ENCODE measurements around the gene PTPRM.

PTPRM gene

DNA sequence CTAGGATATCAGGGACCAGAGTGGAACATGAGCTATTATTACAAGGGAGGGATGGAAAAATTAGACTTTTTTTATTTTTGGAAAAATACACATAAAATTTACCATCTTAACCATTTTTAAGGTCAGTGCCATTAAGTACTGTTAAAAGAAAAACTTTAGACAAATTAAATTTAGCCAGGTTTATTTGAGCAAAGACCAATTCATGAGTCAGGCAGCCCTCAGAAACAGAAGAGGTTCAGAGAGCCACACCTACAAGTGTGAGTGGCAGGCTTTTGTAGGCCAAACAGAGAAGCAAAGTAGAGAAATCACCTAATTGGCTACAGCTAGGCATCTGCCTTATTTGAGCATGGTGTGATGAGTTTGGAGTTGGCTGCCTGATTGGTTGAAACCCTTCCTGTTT lies 740.8 kb downstream of the PTPRM start:
- no peak for DNase-seq

DNA sequence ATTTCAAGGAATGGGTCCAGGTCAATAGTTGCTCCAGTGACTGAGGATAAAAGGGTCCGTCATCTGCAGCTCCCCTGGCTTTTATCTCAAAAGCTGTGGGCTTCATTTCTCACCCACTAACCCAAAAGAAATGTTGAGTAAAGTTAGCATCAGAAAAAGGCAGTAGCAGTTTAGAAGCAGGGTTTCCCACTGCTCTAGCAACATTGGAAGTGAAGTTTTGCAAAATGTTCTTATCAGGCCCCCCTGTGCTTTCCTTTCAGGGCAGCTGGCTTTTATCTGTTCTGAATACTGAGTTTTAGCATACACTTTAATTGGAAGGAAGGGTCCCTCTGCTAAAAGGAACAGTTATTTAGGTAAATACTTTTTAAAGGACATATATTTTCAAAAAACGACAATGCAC lies 745.9 kb downstream of the PTPRM start:
- DNase-seq = no peak

DNA sequence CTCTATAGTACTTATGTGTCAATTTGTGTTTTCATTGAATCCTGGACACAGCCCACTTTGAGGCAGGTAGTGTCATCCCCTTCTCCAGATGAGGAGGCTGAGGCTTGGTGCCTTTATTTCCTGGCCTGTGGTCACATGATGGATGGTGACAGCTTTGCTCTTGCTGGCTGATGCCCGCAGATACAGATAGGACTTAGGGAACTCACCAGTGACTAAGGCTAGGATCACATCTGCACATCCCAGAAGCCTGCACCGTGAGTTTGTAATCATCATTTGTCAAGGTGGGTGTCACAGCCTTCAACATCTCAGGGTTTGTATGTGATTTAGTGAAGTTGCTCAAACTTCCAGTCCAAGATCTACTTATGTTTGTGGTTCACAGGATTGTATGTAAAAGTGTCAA lies 747.0 kb downstream of the PTPRM start:
- DNase-seq = no peak

DNA sequence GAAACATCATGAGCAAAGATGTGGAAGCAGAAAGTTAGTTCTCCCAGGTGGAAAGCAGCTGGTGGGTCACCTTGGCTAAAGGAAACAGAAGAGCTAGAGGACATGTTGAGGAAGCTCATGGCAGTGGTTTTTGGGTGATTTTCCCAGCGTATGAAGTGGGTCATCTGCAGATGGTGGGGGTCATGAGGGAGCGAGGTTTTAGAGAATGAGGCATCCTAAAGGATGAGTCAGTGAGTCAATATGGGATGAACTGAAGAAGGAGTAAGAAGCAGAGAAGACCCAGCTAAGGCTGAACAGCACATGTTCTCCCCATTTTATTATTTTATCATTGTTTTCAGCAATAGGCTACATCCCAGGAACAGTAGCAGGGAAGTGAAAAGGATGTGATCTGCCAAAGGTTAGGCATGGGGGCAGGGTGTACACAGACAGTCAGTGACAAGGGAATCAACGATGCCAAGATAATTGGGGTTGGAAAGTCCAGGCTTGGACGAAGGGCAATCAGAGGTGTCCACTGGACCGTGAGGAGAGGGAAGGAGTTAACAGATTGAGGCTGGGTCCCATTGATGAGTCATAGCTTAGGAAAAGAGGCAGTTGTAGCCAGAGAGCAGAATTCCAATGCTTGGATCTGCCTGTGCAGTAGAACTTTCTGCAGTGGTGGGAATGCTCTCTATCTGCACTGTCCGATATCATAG lies 752.8 kb downstream of the PTPRM start:
- no peak for DNase-seq

DNA sequence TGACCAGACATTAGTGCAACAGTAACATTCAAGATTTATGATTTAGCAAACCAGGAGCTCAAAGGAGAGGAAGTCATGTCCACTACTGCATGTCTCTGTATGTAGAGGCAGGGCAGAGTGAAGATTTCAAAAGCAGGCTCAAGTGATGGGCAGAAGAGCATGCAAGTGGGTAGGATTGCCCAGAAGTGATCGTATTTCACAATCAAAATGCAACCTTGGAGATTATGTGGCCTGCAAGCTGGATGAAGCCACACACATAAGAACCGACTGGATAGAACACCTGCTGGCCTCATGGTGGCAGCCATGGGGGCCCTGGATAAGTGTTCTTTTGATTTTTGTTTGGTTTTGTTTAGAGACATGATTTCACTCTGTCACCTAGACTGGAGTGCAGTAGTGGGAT lies 755.4 kb downstream of the PTPRM start:
- DNase-seq = no peak

DNA sequence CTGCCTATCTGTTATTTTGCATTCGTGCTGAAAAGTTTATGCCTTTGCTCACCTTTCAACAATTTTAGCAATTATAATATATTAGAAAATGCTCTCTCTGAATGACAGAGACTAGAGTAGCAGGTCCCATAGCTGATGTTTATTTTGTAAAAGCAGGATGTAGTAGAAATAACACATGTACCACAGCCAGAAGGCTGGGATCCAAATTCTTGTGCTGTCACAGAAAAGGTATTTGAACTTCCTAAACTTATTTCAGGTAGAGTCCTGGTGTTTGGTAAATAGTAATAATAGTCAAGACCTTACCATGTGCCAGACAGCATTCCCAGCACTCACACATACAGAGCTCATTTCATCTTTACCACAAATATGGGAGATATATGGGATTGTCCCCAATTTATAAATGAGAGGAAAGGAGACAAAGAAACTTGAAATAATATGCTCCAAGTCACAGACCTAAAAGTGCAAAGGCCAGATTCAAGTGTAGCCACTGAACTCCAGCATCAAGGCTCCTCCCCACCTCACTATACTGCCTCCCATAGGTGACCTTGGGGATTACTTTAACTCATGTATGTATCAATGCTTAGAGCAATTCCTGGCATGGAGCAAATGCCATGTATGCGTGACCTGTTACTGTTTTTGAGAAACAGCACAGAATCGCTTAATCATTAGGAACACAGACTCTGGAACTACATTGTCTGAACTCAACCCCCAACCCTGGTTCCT lies 757.4 kb downstream of the PTPRM start:
- no peak for DNase-seq

DNA sequence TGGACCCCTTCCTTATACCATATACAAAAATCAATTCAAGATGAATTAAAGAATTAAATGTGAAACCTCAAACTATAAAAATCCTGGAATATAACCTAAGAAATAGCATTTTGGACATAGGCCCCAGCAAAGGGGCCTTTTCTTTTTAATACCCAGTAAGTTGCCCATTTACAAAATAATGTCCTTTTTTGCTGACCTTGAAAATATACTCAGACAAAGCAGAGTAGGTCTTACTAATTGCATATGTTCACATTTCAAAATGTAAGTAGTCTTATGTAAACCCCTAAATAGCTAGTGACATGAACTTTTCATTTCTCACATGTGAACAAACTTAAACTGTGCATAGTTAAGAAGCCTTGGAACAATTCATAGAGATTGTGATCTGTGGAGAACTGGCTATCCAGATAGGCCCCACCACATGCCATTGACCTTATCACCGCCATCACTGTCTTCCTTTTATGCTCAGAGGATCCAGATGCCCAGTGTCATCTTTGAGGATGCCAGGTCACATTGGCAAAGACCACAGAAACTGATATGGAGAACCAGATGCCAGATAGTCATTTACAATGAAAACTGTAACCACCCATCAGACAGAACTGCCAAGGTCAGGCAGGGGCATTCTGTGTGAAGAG lies 759.8 kb downstream of the PTPRM start:
- DNase-seq = no peak

DNA sequence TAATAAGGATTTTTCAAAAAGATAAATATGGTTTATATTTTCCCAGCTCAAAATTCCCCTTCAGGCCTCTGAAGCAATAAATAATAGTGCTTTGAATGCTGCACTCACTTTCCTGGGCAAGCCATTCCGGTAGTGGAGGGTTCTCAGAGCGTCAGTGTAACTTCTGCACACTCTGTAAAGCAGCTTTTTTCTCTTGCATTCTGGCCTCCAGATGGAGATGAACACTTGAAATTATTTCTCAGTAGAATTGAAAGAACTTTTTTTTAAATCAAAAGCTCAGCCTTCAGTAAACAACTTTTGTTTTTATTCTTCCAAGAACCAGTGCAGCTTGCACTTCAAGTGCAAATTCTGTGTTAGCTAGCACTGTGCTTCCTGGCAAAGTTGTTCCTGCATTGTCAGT lies 761.0 kb downstream of the PTPRM start:
- DNase-seq = no peak

DNA sequence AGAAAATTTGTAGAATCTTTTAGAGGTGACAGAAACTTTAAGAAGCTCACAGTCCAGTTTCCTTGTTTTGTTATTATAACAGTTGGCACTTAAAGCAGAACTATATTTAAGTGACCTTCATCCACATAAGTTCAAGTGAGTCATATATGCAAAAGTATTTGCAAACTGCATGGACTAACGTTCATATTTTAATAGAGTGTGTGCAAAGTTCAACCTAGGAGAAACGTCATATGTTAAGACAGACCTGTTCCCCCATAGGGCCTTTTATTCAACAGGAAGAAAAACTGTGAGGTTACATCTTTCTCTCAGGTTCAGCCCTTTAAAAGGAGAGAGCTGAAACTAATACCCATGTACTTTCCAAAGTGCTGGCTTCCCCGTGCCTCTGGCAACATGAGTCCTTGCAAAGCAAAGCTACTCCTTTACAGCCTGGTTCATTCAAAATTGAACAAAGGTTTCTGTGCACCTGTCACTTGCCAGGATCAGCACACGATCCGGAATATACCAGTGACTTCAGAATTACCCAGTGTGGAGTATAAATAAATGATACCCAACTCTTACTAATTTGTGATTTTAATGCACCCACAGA lies 762.2 kb downstream of the PTPRM start:
- DNase-seq = no peak

DNA sequence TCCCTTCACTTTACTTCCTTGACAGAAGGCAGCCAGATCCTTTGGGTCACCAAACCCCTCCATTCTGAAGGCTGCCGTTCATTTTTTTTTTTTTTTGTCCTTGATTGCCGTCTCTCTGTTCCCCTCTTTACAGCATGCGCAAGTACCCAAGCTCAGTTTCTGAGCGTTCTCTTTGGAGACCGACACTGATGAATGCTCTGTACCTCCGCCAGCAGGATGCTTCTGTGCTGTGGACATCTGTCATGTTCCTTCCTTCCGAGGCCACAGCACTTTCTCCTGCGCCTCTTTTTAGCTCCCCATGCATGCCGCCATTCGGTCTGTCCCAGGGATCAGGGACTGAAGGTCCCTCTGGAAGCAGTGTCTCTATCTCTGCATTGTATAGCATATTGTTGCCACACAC lies 763.5 kb downstream of the PTPRM start:
- DNase-seq = no peak

DNA sequence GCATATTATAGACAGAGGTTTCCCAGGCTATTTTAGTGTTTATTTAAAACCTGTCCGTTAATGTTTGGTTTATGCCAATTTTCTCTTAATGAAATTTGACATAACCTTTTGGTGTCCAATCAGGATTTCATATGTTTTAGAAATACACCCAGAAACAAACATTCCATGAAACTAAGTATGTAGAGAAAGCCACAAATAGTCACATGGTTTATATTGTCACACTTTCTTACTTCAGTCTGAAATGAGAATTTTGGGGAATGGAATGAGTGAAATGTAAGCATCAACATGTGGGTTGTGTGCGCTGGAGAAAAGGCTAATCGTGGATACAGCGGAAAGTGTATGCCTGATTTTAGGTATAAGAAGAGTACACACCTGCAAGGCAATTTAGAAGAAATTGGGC lies 765.2 kb downstream of the PTPRM start:
- DNase-seq = no peak

DNA sequence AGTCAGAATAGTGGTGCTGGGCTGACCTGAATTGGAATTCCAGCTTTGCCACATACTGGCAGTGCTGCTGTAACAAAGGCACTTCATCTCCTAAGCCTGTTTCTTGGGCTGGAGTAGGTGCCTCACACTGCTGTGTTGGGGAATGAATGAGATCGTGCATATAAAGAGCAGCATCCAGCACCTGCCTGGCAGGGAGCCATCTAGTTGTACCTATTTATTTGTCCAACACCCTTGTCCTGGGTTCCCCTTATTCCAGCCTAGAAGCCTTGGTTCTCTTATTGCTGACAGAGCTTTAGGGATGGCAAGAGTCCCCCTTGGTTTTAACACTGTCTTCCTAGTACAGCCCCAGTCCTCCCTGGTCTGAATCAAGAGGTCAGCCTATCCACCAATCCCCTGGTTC lies 766.8 kb downstream of the PTPRM start:
- no peak for DNase-seq

DNA sequence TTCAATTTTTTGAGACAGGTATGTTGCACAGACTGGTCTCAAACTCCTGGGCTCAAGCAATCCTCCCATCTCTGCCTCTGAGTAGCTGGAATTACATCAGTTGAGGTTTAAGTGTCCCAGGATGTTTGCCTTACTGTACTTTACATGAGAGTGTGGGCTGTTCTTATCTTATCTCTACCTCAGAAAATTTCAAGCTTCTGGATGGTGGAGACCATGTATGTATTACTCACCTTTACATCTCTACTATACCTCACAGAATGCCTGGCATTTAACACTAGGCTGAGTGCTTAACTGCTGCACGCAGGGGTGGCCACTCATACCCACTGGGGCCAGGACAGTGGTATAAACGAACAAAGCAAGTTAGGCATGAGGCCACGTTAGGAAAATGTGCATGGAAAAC lies 770.1 kb downstream of the PTPRM start:
- no peak for DNase-seq

DNA sequence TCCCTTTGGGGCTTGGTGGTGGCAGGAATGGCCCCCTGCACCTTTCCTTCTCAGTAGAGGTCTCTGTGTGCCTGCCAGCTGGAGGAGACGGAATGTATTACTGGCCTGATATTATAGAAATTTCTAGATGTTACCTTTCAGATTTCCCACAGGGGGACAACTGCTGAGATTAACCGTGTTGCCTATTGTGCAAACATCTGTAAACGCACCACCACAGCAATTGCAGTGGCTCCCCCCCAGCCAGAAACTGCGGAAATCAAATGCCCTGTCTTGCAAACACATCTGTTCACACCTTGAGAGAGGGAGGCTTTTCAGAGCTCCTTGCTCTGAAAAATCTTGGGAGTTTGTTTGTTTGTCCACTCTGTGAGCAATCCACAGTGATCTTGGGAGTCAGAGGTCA lies 772.1 kb downstream of the PTPRM start:
- DNase-seq = no peak

DNA sequence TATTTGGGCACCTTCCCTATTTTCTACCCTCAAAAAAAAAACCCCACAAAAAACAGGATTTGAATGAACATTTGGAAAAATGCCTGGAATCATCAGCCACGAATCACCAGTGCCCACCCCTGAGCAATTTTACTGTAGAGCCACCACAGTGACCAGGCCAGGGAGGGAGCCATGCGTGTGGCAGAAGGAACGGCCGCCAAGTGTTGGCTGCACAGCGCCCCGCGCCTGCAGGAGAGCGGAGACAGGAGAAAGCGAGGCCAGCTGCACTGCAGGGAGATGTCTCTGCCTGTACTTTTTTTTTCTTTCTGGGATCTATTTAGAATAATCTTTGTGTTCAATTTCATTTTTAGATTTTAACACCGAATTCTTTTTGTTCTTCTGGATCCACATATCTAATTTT lies 772.8 kb downstream of the PTPRM start:
- DNase-seq = no peak

DNA sequence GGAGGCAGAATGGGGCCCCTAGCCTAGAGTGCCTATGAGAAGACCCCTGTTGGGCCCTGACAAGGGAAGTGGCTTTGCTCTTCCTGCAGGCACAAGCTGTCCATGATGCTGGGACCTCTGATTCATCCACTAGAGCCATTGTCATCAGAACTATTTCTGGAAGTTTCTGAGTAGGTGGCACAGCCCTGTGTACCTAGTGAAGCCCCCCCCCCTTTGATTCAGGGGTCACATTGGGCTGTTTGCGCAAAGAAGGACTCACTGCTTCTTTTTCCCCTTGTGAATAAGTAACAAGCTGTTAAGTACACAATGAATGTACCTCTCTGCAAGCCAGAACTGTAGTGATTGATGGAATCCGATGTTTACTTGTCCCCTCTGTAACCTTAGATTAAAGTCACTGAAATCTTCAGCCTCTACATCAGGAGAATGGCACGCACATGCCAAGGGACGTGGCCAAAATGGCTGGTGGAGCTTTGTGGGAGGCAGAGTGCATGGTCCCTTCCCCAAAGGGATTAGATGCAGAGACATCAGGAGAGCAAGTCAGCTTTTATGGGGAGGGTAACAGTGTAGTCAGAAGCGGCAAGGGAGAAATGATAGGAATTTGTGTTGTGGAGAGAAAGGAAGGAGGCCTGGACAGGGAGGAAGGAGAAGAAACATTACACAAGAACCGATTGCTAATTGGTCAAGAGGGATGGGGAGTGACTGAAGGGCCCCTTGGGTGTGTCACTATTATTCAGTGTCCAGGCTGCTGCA lies 774.5 kb downstream of the PTPRM start:
- no peak for DNase-seq

DNA sequence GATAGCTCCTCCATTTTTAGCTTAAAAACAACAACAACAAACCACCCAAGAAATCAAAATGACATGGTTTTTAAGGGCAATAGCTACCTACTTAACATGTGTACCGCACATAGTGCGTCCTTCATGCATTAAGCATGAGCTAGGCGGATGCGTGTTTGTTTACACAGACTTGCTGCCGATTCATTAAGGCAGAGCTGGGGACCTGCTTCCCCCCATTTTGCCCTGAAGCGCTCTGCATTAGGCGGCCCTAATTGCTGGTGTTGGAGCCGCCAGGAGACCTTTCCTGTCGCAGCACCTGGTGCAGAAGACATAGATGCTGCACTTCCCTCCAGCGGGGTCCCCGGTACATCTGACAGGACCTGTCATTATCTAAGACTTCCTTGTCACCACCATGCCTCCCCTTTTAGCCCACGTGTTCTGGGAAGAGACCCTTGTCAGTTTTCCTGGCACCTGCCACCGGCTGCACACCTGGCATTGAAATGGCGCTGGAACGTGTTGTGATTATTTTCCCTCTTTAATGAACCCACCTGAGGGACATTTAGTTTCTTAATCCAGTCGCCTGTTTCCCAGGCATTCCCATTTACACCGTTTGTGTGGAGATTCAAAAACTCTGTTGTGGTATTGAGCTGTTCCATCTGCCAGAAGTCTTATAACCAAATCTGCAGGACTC lies 781.1 kb downstream of the PTPRM start:
- no peak for DNase-seq

DNA sequence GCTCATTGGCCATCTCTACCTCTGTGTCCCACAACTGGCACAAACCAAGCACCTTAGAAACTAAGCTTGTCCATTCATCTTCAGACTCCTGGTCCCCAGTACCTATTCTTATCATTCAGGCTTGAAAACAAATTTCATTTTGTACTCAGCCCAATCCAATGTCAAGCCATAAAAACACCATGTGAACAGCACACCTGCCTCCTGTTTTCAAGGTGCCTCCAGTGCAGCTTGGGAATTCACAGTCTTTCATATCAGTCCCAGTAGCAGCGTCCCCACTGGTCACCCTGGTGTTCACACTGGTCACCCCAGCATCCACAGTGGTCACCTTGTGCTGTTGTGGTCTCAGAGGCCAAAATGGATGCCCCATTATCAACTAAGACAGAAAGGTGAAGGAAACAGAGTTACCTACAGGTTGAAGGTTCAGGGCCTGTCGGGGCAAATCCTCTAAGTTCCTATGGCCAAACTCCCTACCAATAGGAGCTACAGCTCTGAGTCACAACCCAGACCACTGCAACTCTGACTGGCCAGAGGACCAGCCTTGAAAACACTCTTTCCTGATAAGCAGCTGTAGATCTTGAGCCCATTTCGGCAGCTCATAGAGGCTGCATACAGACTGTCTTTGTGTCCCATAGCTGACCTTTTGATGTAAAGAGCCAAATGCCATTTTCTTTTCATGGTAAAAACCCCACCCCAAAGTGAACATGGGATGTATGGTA lies 782.6 kb downstream of the PTPRM start:
- DNase-seq = no peak

DNA sequence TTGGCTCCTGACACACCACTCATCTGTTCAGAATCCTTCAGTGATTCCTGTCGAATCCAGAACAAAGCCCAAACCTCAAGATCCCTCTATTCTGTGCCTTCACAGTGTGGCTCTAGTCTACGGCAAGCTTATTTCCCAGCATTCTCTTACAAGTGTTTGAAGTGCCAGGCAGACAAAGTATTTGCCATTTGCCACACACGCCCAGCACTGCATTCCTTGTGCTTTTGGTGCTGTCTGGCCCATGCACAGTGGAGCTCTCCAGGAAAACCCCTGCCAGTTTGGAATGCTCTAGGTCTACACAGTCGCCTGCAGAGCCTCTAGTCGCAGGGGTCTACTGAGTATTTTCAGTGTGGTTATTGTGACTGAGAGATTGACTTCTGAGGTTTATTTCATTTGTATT lies 783.5 kb downstream of the PTPRM start:
- DNase-seq = no peak

DNA sequence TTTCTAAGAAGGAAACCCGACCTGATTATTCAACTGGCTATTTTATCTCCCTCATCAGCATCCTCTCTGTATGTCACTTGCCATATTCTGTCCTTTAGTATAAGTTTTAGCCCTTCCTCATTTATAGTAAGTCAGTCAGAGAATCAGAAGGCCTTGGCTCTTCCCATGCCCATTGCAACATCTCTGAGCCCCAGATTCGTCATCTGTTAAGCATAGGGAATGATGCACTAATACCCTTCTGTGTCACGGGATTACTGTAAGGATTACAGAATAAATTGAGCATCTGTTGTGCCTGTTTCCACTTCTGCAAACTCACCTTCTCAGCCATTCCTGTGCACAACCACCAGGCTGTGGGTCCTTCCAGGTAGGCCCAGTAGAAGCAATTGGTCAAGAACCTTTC lies 784.0 kb downstream of the PTPRM start:
- DNase-seq = no peak

DNA sequence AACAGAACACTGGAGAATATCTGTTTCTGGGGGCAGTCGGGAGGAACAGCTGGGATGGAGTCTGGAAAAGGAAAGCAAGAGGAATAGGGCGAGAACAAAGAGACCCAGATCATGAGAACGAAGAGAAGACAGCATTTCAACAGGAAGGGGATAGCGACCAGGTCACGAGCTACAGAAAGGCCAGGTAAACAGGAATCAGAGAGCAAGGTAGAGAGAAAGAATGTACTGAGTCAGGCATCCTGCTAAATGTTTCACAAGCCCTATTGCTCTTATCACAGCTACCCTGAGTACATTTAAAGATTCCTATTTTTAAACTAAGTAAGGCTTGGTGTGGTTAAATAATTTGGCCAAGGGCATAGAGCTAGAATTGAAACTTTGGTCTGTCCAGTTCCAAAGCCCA lies 787.2 kb downstream of the PTPRM start:
- no peak for DNase-seq

DNA sequence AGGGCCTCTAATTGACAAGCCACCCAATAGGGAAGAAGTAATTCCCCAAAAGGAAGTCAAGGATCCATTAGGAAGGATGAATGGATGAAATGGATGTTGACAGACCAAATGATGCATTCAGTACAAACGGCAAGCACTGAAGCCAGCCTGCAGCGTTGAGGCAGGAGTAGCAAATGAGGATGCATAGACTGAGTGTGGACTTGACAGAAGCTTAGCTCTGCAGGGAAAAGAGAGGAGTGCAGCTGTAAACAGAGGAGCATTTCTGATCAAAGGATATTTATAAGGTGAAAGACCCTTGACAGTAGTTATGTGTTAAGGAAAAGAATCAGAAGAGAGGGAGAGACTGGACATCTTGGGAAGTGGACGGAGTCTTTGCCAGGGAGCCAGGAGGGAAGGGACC lies 788.9 kb downstream of the PTPRM start:
- DNase-seq = no peak
